SU-DHL-6 (cell line): ENCODE measurements around the gene TCP11L1.

Experiments used
- CTCF ChIP-seq: fragments of 200-600 bp; sonication (generic); IDR thresholded peaks from one replicate; pipeline ENCODE4 v1.5.1; 2017; ENCODE audit warnings: antibody characterized with exemption, mild to moderate bottlenecking, low read length, moderate library complexity; ENCODE audit not compliant: insufficient read depth, poor library complexity, severe bottlenecking
- EZH2phosphoT487 ChIP-seq: fragments of 200-600 bp; sonication (generic), shearing (Covaris generic); conservative IDR thresholded peaks from 2 replicates; pipeline ENCODE4 v1.6.1; 2018; ENCODE audit warnings: mild to moderate bottlenecking, antibody characterized with exemption, low read length, moderate library complexity, mixed read lengths

DNA sequence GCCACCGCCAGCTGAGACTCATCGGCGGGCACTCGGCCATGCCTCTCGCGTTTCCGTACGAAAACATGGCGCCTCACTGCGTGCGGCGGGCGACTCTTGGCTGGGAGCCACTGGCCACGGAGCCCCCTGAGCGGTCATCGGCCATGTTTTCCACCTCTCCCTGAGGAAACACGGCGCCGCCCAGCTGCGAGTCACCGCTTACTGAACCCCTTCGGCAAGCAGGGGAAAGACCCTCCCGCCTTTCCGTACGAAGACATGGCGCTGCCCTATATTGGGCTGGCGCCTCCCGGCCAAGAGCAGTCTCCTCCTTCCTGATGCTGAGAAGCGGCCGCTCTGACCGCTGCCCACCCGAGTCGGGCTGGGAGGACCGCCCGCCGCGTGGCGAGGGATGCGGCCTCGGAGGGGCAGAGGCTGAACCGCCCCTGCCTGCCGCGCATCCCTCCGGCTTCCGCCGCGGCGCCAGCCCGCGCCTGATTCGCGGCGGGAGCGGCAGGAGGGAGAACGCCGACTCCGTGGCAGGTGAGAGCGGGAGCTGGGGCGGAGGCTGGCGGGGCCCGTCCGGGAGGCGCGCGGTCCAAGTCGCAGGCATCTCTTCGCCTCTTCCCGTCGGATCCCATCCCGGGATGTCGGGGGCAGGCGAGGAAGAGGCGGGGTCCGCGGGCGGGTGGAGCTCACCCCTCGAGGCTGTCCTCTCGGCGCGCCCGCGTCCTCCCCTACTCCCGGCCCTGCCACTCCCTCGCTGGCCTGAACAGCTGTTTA, at the start of gene TCP11L1:
- TF ChIP-seq CTCF, result no peak
- no peak for TF ChIP-seq EZH2phosphoT487
